MM.1S (cell line): ENCODE measurements around the gene CDC42BPA.

Experiments
- DNase-seq: peaks from one replicate; pipeline ENCODE4 v3.0.0-alpha.2; 2015
- H2AFZ ChIP-seq: fragments of 300-600 bp; sonication (generic); 2 replicates; pipeline ENCODE4 v1.6.0; 2016; ENCODE audit warnings: antibody characterized with exemption, low read length
- H3F3A ChIP-seq: fragments of 300-600 bp; sonication (generic); 2 replicates; pipeline ENCODE4 v1.6.1; 2016; ENCODE audit warnings: mild to moderate bottlenecking, antibody characterized with exemption, low read length, moderate library complexity, mixed read lengths; ENCODE audit not compliant: insufficient read depth
- H3K27ac ChIP-seq: fragments of 300-600 bp; sonication (generic); 2 replicates; pipeline ENCODE4 v1.5.1; 2016; ENCODE audit warnings: mild to moderate bottlenecking, low read length
- H3K27me3 ChIP-seq: fragments of 300-600 bp; sonication (generic); replicated peaks from 2 replicates; pipeline ENCODE4 v1.6.0; 2016; ENCODE audit warnings: low read length; ENCODE audit not compliant: insufficient read depth
- H3K36me3 ChIP-seq: fragments of 300-600 bp; sonication (generic); replicated peaks from 2 replicates; pipeline ENCODE4 v1.6.1; 2016; ENCODE audit warnings: mild to moderate bottlenecking, low read length, mixed read lengths; ENCODE audit not compliant: insufficient read depth
- H3K4me1 ChIP-seq: fragments of 300-600 bp; sonication (generic); 2 replicates; pipeline ENCODE4 v1.6.1; 2016; ENCODE audit warnings: low read length, mixed read lengths
- H3K4me2 ChIP-seq: fragments of 300-600 bp; sonication (generic); 2 replicates; pipeline ENCODE4 v1.6.0; 2016; ENCODE audit warnings: low read depth, low read length
- H3K4me3 ChIP-seq: fragments of 300-600 bp; sonication (generic); 2 replicates; pipeline ENCODE4 v1.5.1; 2016; ENCODE audit warnings: low read length, mixed read lengths
- H3K79me2 ChIP-seq: fragments of 300-600 bp; sonication (generic); 2 replicates; pipeline ENCODE4 v1.6.1; 2016; ENCODE audit warnings: mixed run types, low read length, mixed read lengths
- H3K9ac ChIP-seq: fragments of 300-600 bp; sonication (generic); 2 replicates; pipeline ENCODE4 v1.6.1; 2016; ENCODE audit warnings: low read length, mixed read lengths
- H3K9me2 ChIP-seq: fragments of 300-600 bp; sonication (generic); replicated peaks from 2 replicates; pipeline ENCODE4 v1.6.1; 2016; ENCODE audit warnings: mild to moderate bottlenecking, low read length, mixed read lengths; ENCODE audit not compliant: insufficient read depth
- H3K9me3 ChIP-seq: fragments of 300-600 bp; sonication (generic); replicated peaks from 2 replicates; pipeline ENCODE4 v1.6.1; 2016; ENCODE audit warnings: mild to moderate bottlenecking, low read length, mixed read lengths; ENCODE audit not compliant: insufficient read depth
- H4K20me1 ChIP-seq: fragments of 300-600 bp; sonication (generic); 2 replicates; pipeline ENCODE4 v1.6.1; 2016; ENCODE audit warnings: mild to moderate bottlenecking, low read length, moderate library complexity, mixed read lengths; ENCODE audit not compliant: insufficient read depth
- EZH2 ChIP-seq: fragments of 300-600 bp; sonication (generic); optimal IDR thresholded peaks from 2 replicates; pipeline ENCODE3; 2017; ENCODE audit warnings: low read depth, mild to moderate bottlenecking, antibody characterized with exemption, low read length, mixed read lengths
- EZH2phosphoT487 ChIP-seq: fragments of 300-600 bp; sonication (generic); IDR thresholded peaks from 2 replicates; pipeline ENCODE4 v1.6.1; 2018; ENCODE audit warnings: antibody characterized with exemption, low read length
- TF ChIP-seq, protein P1 (sequence below): fragments of 300-600 bp; sonication (generic); IDR thresholded peaks from 2 replicates; pipeline ENCODE4 v1.5.1; 2016; ENCODE audit warnings: antibody characterized with exemption, low read length, mixed read lengths

The CDC42BPA gene

DNA sequence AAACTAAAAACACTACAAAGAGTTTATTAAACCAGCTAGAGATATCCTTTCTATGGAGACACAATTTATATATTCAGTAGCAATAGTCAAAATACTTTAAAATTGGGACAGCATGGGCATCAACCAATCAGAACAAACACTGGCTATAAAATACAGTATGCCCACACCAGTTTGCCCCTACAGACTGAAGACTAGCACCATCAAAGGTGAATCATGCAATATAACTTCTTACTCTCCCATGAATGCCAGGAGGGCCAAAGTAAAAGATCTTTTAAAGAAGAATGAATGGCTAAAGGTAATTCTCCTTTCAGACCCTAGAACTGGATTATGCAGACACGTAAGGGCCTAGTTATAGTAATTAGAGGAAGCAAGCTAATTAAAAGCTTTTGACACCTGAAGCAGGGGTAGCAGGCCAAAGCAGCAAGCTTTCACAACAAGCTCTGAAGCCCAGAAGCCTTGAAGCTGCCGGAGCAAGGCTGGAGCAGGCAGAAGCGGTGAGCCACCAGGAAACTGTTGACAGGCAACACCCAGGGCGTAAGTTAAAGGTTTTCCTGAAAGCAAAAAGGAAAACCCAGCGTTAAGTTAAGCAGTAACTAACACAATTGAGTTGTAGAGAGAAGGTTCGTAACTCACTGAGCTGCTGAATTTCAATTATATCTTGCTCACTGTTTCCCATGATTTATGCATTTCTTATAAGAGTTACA lies 99.3 kb downstream of the CDC42BPA start:
- Histone ChIP-seq H3K4me1 (no peaks in the 10 kb centered on the region), H3K27ac (no peak overlapping the region), H3K9ac (no peak overlapping the region), H3K9me3 (no peaks in the 10 kb centered on the region), H3K4me3 (no peak overlapping the region), H3K9me2 (no peaks in the 10 kb centered on the region), H3K27me3 (no peaks in the 10 kb centered on the region), H3K79me2 (no peaks in the 10 kb centered on the region), H3F3A (no peaks in the 10 kb centered on the region), H4K20me1 (no peaks in the 10 kb centered on the region), H3K4me2 (no peak overlapping the region), H3K36me3 (no peaks in the 10 kb centered on the region), H2AFZ (no peak overlapping the region)
- no peak for TF ChIP-seq EZH2phosphoT487
- TF ChIP-seq, protein P1, sequence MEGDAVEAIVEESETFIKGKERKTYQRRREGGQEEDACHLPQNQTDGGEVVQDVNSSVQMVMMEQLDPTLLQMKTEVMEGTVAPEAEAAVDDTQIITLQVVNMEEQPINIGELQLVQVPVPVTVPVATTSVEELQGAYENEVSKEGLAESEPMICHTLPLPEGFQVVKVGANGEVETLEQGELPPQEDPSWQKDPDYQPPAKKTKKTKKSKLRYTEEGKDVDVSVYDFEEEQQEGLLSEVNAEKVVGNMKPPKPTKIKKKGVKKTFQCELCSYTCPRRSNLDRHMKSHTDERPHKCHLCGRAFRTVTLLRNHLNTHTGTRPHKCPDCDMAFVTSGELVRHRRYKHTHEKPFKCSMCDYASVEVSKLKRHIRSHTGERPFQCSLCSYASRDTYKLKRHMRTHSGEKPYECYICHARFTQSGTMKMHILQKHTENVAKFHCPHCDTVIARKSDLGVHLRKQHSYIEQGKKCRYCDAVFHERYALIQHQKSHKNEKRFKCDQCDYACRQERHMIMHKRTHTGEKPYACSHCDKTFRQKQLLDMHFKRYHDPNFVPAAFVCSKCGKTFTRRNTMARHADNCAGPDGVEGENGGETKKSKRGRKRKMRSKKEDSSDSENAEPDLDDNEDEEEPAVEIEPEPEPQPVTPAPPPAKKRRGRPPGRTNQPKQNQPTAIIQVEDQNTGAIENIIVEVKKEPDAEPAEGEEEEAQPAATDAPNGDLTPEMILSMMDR, result no peak
- TF ChIP-seq EZH2, result no peak
- no peak for DNase-seq

DNA sequence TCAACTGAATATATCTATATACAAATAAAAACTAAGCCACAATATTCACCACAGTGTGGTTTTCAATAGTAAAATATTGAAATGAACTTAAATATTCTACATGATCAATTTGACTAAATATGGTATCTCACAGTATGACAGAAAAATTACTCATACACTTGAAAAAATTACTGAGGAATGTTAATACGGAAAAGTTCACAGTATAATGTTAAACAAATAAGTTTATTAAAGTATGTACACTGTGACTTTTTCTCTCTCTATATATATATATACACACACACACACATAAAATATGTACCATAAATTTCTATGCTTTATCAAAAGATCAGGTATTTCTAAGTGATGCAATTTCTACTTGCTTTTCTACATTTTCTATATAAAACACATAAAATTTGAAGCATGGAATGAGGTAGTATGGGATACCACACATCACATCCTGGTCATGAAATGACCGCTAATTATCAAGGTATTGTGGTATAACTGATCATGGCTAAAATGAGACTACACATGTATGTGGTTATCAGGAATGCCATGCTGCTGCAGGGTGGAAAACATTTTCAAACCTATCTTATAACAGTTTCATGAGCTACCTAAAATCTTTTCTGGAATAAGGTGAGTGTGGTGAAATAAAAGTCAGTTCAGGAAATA lies 102.3 kb downstream of the CDC42BPA start:
- H3K27ac ChIP-seq, result no peak overlapping the region
- H3K36me3 ChIP-seq, result no peaks in the 10 kb centered on the region
- H2AFZ ChIP-seq, result no peak overlapping the region
- no peaks in the 10 kb centered on the region for H3K27me3 ChIP-seq
- no peaks in the 10 kb centered on the region for H3K4me1 ChIP-seq
- no peaks in the 10 kb centered on the region for H3K79me2 ChIP-seq
- H3F3A ChIP-seq, result no peaks in the 10 kb centered on the region
- no peaks in the 10 kb centered on the region for H3K9me3 ChIP-seq
- H3K4me2 ChIP-seq, result no peak overlapping the region
- no peak for DNase-seq
- no peak overlapping the region for H3K4me3 ChIP-seq
- no peak overlapping the region for H3K9ac ChIP-seq
- H4K20me1 ChIP-seq, result no peaks in the 10 kb centered on the region
- TF ChIP-seq EZH2 (no peak), EZH2phosphoT487 (no peak)
- TF ChIP-seq, protein P1, result no peak
- no peaks in the 10 kb centered on the region for H3K9me2 ChIP-seq

DNA sequence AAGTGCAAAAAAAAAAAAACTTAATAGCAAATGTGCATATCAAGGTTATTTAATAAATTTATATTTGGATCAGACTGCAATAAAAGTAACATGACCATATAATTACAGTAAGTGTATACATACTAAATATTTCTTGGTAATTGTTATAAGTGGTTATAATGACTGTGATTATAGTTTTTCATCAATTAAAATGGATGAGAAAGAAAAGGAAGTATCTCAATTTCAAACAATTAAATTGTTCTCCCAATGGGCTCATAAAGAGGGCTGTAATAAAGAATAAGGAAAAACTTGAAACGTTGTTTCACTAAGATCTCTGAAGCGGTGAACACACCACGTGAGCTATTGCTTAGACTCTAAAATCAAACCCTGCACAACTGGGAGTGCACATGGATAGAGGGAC lies 104.1 kb downstream of the CDC42BPA start:
- Histone ChIP-seq H4K20me1 (no peaks in the 10 kb centered on the region), H3K4me2 (no peak overlapping the region), H3K27ac (no peak overlapping the region), H3K79me2 (no peaks in the 10 kb centered on the region), H3K9me3 (no peaks in the 10 kb centered on the region), H3K9ac (no peak overlapping the region), H3K4me3 (no peak overlapping the region), H3K36me3 (no peaks in the 10 kb centered on the region), H3K9me2 (no peaks in the 10 kb centered on the region), H3F3A (no peaks in the 10 kb centered on the region), H2AFZ (no peak overlapping the region), H3K27me3 (no peaks in the 10 kb centered on the region), H3K4me1 (no peaks in the 10 kb centered on the region)
- TF ChIP-seq, protein P1, result no peak
- TF ChIP-seq EZH2, result no peak
- TF ChIP-seq EZH2phosphoT487, result no peak
- DNase-seq, result no peak
